Liver (tissue), 9 donors: ENCODE results near the gene MAD2L1. TPM values are rescaled to one million over a fixed set of nuclear protein-coding genes. Genes with fewer than 3 reads are reported as not detected.

ENCODE experiments used
- DNase-seq: peaks from one replicate; pipeline ENCODE4 v3.0.0-alpha.2; 2017; ENCODE audit warnings: low spot score
- H3K27ac ChIP-seq, 2 donors: one replicate each; pipeline ENCODE4 v1.7.0; 2013; ENCODE audit warnings: inconsistent platforms in 2 of 2, low read length in 2 of 2, control low read depth in 1 of 2, low read depth in 1 of 2, mild to moderate bottlenecking in 1 of 2
- H3K27me3 ChIP-seq, 4 donors: one replicate each; pipeline versions ENCODE4 v1.6.1 to v1.7.0; 2013; ENCODE audit warnings: low read length in 3 of 4, inconsistent platforms in 1 of 4, mild to moderate bottlenecking in 1 of 4, moderate library complexity in 1 of 4; ENCODE audit not compliant: control insufficient read depth in 4 of 4, insufficient read depth in 4 of 4
- H3K36me3 ChIP-seq, 4 donors: one replicate each; pipeline versions ENCODE4 v1.6.1 to v1.7.0; 2013; ENCODE audit warnings: low read length in 3 of 4, mild to moderate bottlenecking in 3 of 4, low read depth in 1 of 4, moderate library complexity in 1 of 4; ENCODE audit not compliant: control insufficient read depth in 4 of 4, insufficient read depth in 3 of 4
- H3K4me1 ChIP-seq, 4 donors: one replicate each; pipeline versions ENCODE4 v1.6.1 to v1.7.0; 2013; ENCODE audit warnings: low read length in 3 of 4, mild to moderate bottlenecking in 3 of 4, moderate library complexity in 1 of 4; ENCODE audit not compliant: control insufficient read depth in 4 of 4, insufficient read depth in 4 of 4
- H3K4me3 ChIP-seq, 3 donors: one replicate each; pipeline versions ENCODE4 v1.6.1 to v1.7.0; 2013; ENCODE audit warnings: low read length in 3 of 3, control low read depth in 1 of 3, low read depth in 1 of 3, mild to moderate bottlenecking in 1 of 3
- H3K9ac ChIP-seq, 2 donors: one replicate each; pipeline ENCODE4 v1.7.0; 2013; ENCODE audit warnings: low read length in 2 of 2, mild to moderate bottlenecking in 2 of 2, moderate library complexity in 2 of 2, control low read depth in 1 of 2, low read depth in 1 of 2
- H3K9me3 ChIP-seq, 4 donors: one replicate each; pipeline versions ENCODE4 v1.6.1 to v1.7.0; 2013; ENCODE audit warnings: low read length in 3 of 4; ENCODE audit not compliant: control insufficient read depth in 4 of 4
- ATF3 ChIP-seq: IDR thresholded peaks from 2 replicates; pipeline ENCODE4 v1.6.1; 2016; ENCODE audit warnings: antibody characterized with exemption
- CTCF ChIP-seq: fragments of 150-350 bp; IDR thresholded peaks from 2 replicates; pipeline ENCODE4 v1.5.1; 2017; ENCODE audit warnings: improper control_type of control experiment, low read depth, low read length; ENCODE audit not compliant: missing input control
- EGR1 ChIP-seq, 2 donors: IDR thresholded peaks; 2 replicates each; pipeline ENCODE4 v1.6.1; 2016 to 2018; ENCODE audit warnings: antibody characterized with exemption in 2 of 2, low read depth in 2 of 2
- FOXA1 ChIP-seq: IDR thresholded peaks from 2 replicates; pipeline ENCODE4 v1.6.1; 2016; ENCODE audit warnings: antibody characterized with exemption
- FOXA2 ChIP-seq: IDR thresholded peaks from 2 replicates; pipeline ENCODE4 v1.6.1; 2016; ENCODE audit warnings: antibody characterized with exemption
- HNF4A ChIP-seq, 2 donors: conservative IDR thresholded peaks; 2 replicates each; pipeline ENCODE4 v1.6.1; 2016; ENCODE audit warnings: antibody characterized with exemption in 2 of 2, mild to moderate bottlenecking in 2 of 2
- HNF4G ChIP-seq: IDR thresholded peaks from 2 replicates; pipeline ENCODE4 v1.6.1; 2016; ENCODE audit warnings: antibody characterized with exemption
- JUND ChIP-seq, 2 donors: IDR thresholded peaks; 2 replicates each; pipeline ENCODE4 v1.6.1; 2016; ENCODE audit warnings: antibody characterized with exemption in 2 of 2
- MAX ChIP-seq: IDR thresholded peaks from 2 replicates; pipeline ENCODE4 v1.6.1; 2016; ENCODE audit warnings: antibody characterized with exemption
- RAD21 ChIP-seq, 2 donors: IDR thresholded peaks; 2 replicates each; pipeline ENCODE4 v1.6.1; 2016; ENCODE audit warnings: antibody characterized with exemption in 2 of 2, mild to moderate bottlenecking in 2 of 2
- REST ChIP-seq: IDR thresholded peaks from 2 replicates; pipeline ENCODE4 v1.6.1; 2016; ENCODE audit warnings: antibody characterized with exemption, mild to moderate bottlenecking
- RXRA ChIP-seq, 2 donors: IDR thresholded peaks; 2 replicates each; pipeline ENCODE4 v1.6.1; 2017 to 2018; ENCODE audit warnings: antibody characterized with exemption in 2 of 2, mild to moderate bottlenecking in 1 of 2
- SP1 ChIP-seq: IDR thresholded peaks from 2 replicates; pipeline ENCODE4 v1.6.1; 2018; ENCODE audit warnings: antibody characterized with exemption, mild to moderate bottlenecking
- TAF1 ChIP-seq: conservative IDR thresholded peaks from 2 replicates; pipeline ENCODE4 v1.6.1; 2016; ENCODE audit warnings: antibody characterized with exemption, mild to moderate bottlenecking
- YY1 ChIP-seq: IDR thresholded peaks from 2 replicates; pipeline ENCODE4 v1.6.1; 2016; ENCODE audit warnings: antibody characterized with exemption, mild to moderate bottlenecking
- ZBTB33 ChIP-seq: IDR thresholded peaks from 2 replicates; pipeline ENCODE4 v1.6.1; 2016; ENCODE audit warnings: antibody characterized with exemption
- WGBS: extraction: QIAGEN DNeasy Blood & Tissue Kit; methylation state at CpG from one replicate; pipeline ENCODE4 v1.1.7; 2013; 5-methylcytosine and 5-hydroxymethylcytosine counted together
- polyA plus RNA-seq, 2 donors: library from polyadenylated mRNA; stranded (reverse) in 1 of 2; unstranded in 1 of 2; fragments of 200-250 nt in 1 of 2; fragments of >200 nt in 1 of 2; fragmentation: Nextera tagmentation in 1 of 2; extraction: Ambion mirVana in 1 of 2; gene quantifications; one replicate each; pipeline versions ENCODE4 v1.2.1 to v1.2.3, GENCODE V29; 2013 to 2015
- total RNA-seq, 2 donors: library from RNA; depleted of rRNA; stranded (reverse); fragments of >200 nt; gene quantifications; one replicate each; pipeline ENCODE4 v1.2.3, GENCODE V29; 2014
- donor health status: healthy.
- donor health status: healthy.
- donor health status: healthy.
- donor health status: healthy.
- donor health status: healthy.

MAD2L1 gene
- total and polyA plus RNA-seq, 4 donors: 0.17 to 28.1 (median 2.3) TPM

GRCh38 chr4:120079839-120080520, 13.3 kb upstream of the MAD2L1 start:
- Histone ChIP-seq H3K27me3 (no peaks in the 10 kb centered on the region), H3K4me1 (peaks cover 0 to 2% (median 0%) of the 10 kb centered on the region in 4 donors), H3K27ac (no peak overlapping the region), H3K4me3 (no peak overlapping the region), H3K36me3 (no peaks in the 10 kb centered on the region), H3K9me3 (no peaks in the 10 kb centered on the region), H3K9ac (no peak overlapping the region)
- no peak for DNase-seq
- TF ChIP-seq FOXA2 (no peak), MAX (no peak), SP1 (no peak), CTCF (no peak), RXRA (IDR thresholded peaks at IDR 0.05) (no peak), JUND (IDR thresholded peaks at IDR 0.05) (no peak), ZBTB33 (no peak), HNF4A (conservative IDR thresholded peaks at IDR 0.05) (no peak), TAF1 (no peak), YY1 (no peak), FOXA1 (no peak), EGR1 (IDR thresholded peaks at IDR 0.05; ENCODE audit: low read depth in 2 of 2) (no peak), HNF4G (no peak), ATF3 (no peak), RAD21 (IDR thresholded peaks at IDR 0.05) (no peak)
- 76% methylated on average over 5 of the region's 5 CpGs for WGBS

GRCh38 chr4:120078216-120078615, 11.6 kb upstream of the MAD2L1 start:
- Histone ChIP-seq H3K27ac (no peak overlapping the region), H3K9ac (no peak overlapping the region), H3K9me3 (no peaks in the 10 kb centered on the region), H3K36me3 (no peaks in the 10 kb centered on the region), H3K4me3 (no peak overlapping the region), H3K27me3 (no peaks in the 10 kb centered on the region), H3K4me1 (peaks cover 0 to 2% (median 0%) of the 10 kb centered on the region in 4 donors)
- no peak for DNase-seq
- 88% methylated on average over 1 of the region's 1 CpG for WGBS
- TF ChIP-seq FOXA1 (no peak), REST (no peak), JUND (IDR thresholded peaks at IDR 0.05) (no peak)
